HCT116 (cell line): ENCODE measurements around the gene PPIP5K2. TPM values are rescaled to one million over a fixed set of nuclear protein-coding genes. Genes with fewer than 3 reads are reported as not detected.

ENCODE experiments used
- ATAC-seq: fragments of 200-7000 bp; cut with Tn5 transposase; 2 replicates; pipeline ENCODE4 v1.9.1; 2020; ENCODE audit warnings: mild to moderate bottlenecking, moderate library complexity
- BruUV-seq: library from RNA; stranded (reverse); fragments of 400-500 nt; replicated peaks from 2 replicates; lab custom pipeline; 2021; lab: Mats Ljungman, UMichigan
- CTCF ChIA-PET: fragments of 300-600 bp; sonication (Branson Sonifier 250); formaldehyde crosslinking; loops from one replicate; lab custom pipeline; 2021; ENCODE audit warnings: antibody characterized with exemption; lab: Charles Lee
- POLR2A ChIA-PET: fragments of 300-600, 350-600 bp; sonication (Branson Sonifier 250); formaldehyde crosslinking; loops from one replicate; lab custom pipeline; 2021; ENCODE audit warnings: antibody characterized with exemption; lab: Charles Lee
- RAD21 ChIA-PET, 2 experiments: fragments of 300-600 bp; sonication (Branson Sonifier 250); formaldehyde crosslinking; loops; one replicate each; lab custom pipeline; 2023; ENCODE audit warnings: low total read pairs in 2 of 2; ENCODE audit not compliant: uncharacterized antibody in 2 of 2, unreplicated experiment in 2 of 2, low non-redundant PET in 1 of 2; lab: Charles Lee
- DNase-seq: peaks from one replicate; pipeline ENCODE4 v3.0.0-alpha.2; 2010; ENCODE audit warnings: low read depth, low spot score
- H2AFZ ChIP-seq: fragments of 200-600 bp; shearing (Covaris generic), sonication (generic); 2 replicates; pipeline ENCODE4 v1.6.1; 2017; ENCODE audit warnings: low read depth, mixed run types, mixed read lengths, antibody characterized with exemption, low read length; ENCODE audit not compliant: poor library complexity, severe bottlenecking
- H3K27ac ChIP-seq: 2 replicates; pipeline ENCODE4 v1.5.1; 2012; ENCODE audit warnings: low read depth, low read length
- H3K27me3 ChIP-seq: fragments of 200-600 bp; sonication (generic); 2 replicates; pipeline ENCODE4 v1.6.1; 2016; ENCODE audit warnings: mixed run types, low read length, mixed read lengths; ENCODE audit not compliant: insufficient read depth
- H3K36me3 ChIP-seq, 2 experiments: fragments of 200-500 bp in 1 of 2; fragments of 200-600 bp in 1 of 2; sonication (Bioruptor generic) in 1 of 2; sonication (generic) in 1 of 2; 2 replicates each; pipeline versions ENCODE4 v1.5.1 to v1.6.1; 2014 to 2016; ENCODE audit warnings: low read length in 2 of 2, inconsistent platforms in 1 of 2, mixed read lengths in 1 of 2, mixed run types in 1 of 2; ENCODE audit not compliant: insufficient read depth in 2 of 2, control insufficient read depth in 1 of 2
- H3K4me1 ChIP-seq, 2 experiments: fragments of 200-600 bp in 1 of 2; sonication (generic) in 1 of 2; 2 replicates each; pipeline versions ENCODE4 v1.5.1 to v1.6.1; 2012 to 2017; ENCODE audit warnings: low read length in 2 of 2, inconsistent platforms in 1 of 2, mild to moderate bottlenecking in 1 of 2, mixed read lengths in 1 of 2, mixed run types in 1 of 2, moderate library complexity in 1 of 2; ENCODE audit not compliant: insufficient read depth in 2 of 2, control insufficient read depth in 1 of 2
- H3K4me2 ChIP-seq: fragments of 200-600 bp; sonication (generic); 2 replicates; pipeline ENCODE4 v1.6.1; 2017; ENCODE audit warnings: mixed run types, low read length, mixed read lengths
- H3K4me3 ChIP-seq, 2 experiments: fragments of 200-600 bp in 1 of 2; sonication (generic) in 1 of 2; replicated peaks in 1 of 2; 2 replicates each; pipeline ENCODE4 v1.5.1; 2011 to 2016; ENCODE audit warnings: low read length in 2 of 2, control low read depth in 1 of 2, low read depth in 1 of 2, mild to moderate bottlenecking in 1 of 2, mixed read lengths in 1 of 2, mixed run types in 1 of 2
- H3K79me2 ChIP-seq: fragments of 200-600 bp; sonication (generic); 2 replicates; pipeline ENCODE4 v1.6.1; 2017; ENCODE audit warnings: mild to moderate bottlenecking, mixed run types, low read length, moderate library complexity, mixed read lengths; ENCODE audit not compliant: insufficient read depth
- H3K9ac ChIP-seq: fragments of 200-600 bp; sonication (generic); 2 replicates; pipeline ENCODE4 v1.6.1; 2016; ENCODE audit warnings: low read length, mixed read lengths
- H3K9me2 ChIP-seq: fragments of 200-600 bp; sonication (generic), shearing (Covaris generic); 2 replicates; pipeline ENCODE4 v1.6.1; 2017; ENCODE audit warnings: mixed run types, mild to moderate bottlenecking, moderate library complexity; ENCODE audit not compliant: insufficient read depth
- H3K9me3 ChIP-seq, 2 experiments: fragments of 200-500 bp in 1 of 2; fragments of 200-600 bp in 1 of 2; sonication (Bioruptor generic) in 1 of 2; sonication (generic) in 1 of 2; 2 replicates each; pipeline ENCODE4 v1.6.1; 2014 to 2017; ENCODE audit warnings: low read length in 2 of 2, mixed read lengths in 2 of 2, inconsistent platforms in 1 of 2, low read depth in 1 of 2, mild to moderate bottlenecking in 1 of 2, mixed run types in 1 of 2, moderate library complexity in 1 of 2; ENCODE audit not compliant: control insufficient read depth in 1 of 2, insufficient read depth in 1 of 2
- H4K20me1 ChIP-seq: fragments of 200-600 bp; sonication (generic), shearing (Covaris generic); 2 replicates; pipeline ENCODE4 v1.6.1; 2017; ENCODE audit warnings: mixed run types, mild to moderate bottlenecking, moderate library complexity; ENCODE audit not compliant: insufficient read depth
- CEBPB ChIP-seq: IDR thresholded peaks from 2 replicates; pipeline ENCODE4 v1.6.1; 2012; ENCODE audit warnings: low read depth
- EZH2 ChIP-seq: fragments of 200-600 bp; sonication (generic); IDR thresholded peaks from 2 replicates; pipeline ENCODE4 v1.6.1; 2017; ENCODE audit warnings: antibody characterized with exemption, mixed run types
- EZH2phosphoT487 ChIP-seq: fragments of 200-600 bp; IDR thresholded peaks from 2 replicates; pipeline ENCODE4 v1.6.1; 2018; ENCODE audit warnings: antibody characterized with exemption, borderline replicate concordance
- POLR2A ChIP-seq: IDR thresholded peaks from 2 replicates; pipeline ENCODE4 v1.7.0; 2011; ENCODE audit warnings: borderline replicate concordance; ENCODE audit not compliant: insufficient read depth, insufficient read length; ENCODE audit errors: extremely low read depth
- POLR2AphosphoS5 ChIP-seq: IDR thresholded peaks from 2 replicates; pipeline ENCODE4 v1.6.1; 2011; ENCODE audit warnings: mild to moderate bottlenecking, low read depth, low read length, moderate library complexity
- SP1 ChIP-seq: IDR thresholded peaks from 2 replicates; pipeline ENCODE4 v1.6.1; 2012; ENCODE audit warnings: low read depth
- ZFX ChIP-seq: fragments of 450-650 bp; IDR thresholded peaks from 2 replicates; pipeline ENCODE4 v1.6.1; 2017
- ZNF274 ChIP-seq: fragments of 200-500 bp; sonication (Bioruptor generic); IDR thresholded peaks from 2 replicates; pipeline ENCODE4 v1.6.1; 2014; ENCODE audit warnings: mild to moderate bottlenecking, low read depth, low read length, inconsistent platforms
- intact Hi-C: fragments of 100-400 bp; cut with micrococcal nuclease; formaldehyde crosslinking; loops from 2 replicates; pipeline ENCODE4 v1.10.0; 2022
- total RNA-seq: library from RNA; stranded (reverse); gene quantifications from one replicate; pipeline ENCODE4 v1.2.1, GENCODE V29; 2021; ENCODE audit not compliant: unreplicated experiment
- TF ChIP-seq, protein P1 (sequence below): IDR thresholded peaks from 2 replicates; pipeline ENCODE4 v1.6.1; 2012
- TF ChIP-seq, protein P2 (sequence below): IDR thresholded peaks from 2 replicates; pipeline ENCODE4 v1.6.1; 2012
- TF ChIP-seq, protein P3 (sequence below), 3 experiments: fragments of 200-600 bp in 1 of 3; sonication (generic) in 1 of 3; IDR thresholded peaks in 2 of 3; conservative IDR thresholded peaks in 1 of 3; 2 replicates each; pipeline ENCODE4 v1.5.1; 2012 to 2017; ENCODE audit warnings: low read depth in 2 of 3, low read length in 2 of 3, antibody characterized with exemption in 1 of 3, borderline replicate concordance in 1 of 3, control low read depth in 1 of 3, mild to moderate bottlenecking in 1 of 3, mixed read lengths in 1 of 3, mixed run types in 1 of 3, moderate library complexity in 1 of 3; ENCODE audit not compliant: insufficient read depth in 1 of 3
- TF ChIP-seq, protein P4 (sequence below): IDR thresholded peaks from 2 replicates; pipeline ENCODE4 v1.6.1; 2011; ENCODE audit warnings: mild to moderate bottlenecking, low read length, moderate library complexity; ENCODE audit not compliant: insufficient replicate concordance; ENCODE audit errors: extremely low read depth

The PPIP5K2 gene
- total RNA-seq, 1 experiment from 2014 or later, result 45.8 TPM

DNA sequence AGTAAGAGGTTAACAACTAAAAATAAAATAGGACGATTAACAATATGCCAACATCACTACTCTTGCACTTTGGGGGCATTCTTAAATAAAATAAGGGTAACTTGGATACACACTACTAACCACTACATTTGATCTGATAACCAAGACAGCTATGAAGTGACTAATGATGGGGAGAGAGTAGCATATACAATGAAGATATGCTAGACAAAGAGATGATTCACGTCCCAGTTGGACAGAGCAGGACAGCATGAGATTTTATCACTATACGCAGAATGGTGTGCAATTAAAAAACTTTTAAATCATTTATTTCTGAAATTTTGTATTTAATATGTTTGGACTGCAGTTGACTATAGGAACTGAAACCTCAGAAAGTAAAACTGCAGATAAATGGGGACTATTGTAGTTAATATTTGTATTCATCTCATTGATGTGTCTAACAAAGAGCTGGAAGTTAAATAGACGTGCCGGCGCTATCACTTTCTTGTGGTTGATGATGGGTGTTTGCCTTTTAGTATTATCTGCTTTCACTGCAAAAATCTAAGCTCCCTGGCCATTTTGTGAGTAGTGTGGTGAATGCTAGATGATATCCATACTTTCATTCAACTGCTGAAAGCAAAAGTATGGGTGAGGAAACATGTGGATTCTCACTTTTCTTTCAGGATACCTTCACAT lies 18.9 kb upstream of the PPIP5K2 start:
- ChIA-PET POLR2A (interaction anchor here (0.8 kb wide), 1 partner anchor 19 kb away, joined by 3 read pairs; the partner anchor contains the start of genes GIN1 and PPIP5K2), CTCF (no interaction called here), RAD21 (no interaction called here)
- Histone ChIP-seq H3K9me2 (no peaks in the 10 kb centered on the region), H3K4me3 (no peak overlapping the region), H3K27ac (no peak overlapping the region), H3K4me1 (no peaks in the 10 kb centered on the region), H3K27me3 (no peaks in the 10 kb centered on the region), H3K4me2 (no peak overlapping the region), H3K9ac (no peak overlapping the region), H3K79me2 (no peaks in the 10 kb centered on the region), H3K9me3 (no peaks in the 10 kb centered on the region), H4K20me1 (no peaks in the 10 kb centered on the region; the same call in 1 of the 2 replicates), H2AFZ (no peak overlapping the region), H3K36me3 (no peaks in the 10 kb centered on the region)
- TF ChIP-seq, protein P1, sequence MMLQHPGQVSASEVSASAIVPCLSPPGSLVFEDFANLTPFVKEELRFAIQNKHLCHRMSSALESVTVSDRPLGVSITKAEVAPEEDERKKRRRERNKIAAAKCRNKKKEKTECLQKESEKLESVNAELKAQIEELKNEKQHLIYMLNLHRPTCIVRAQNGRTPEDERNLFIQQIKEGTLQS, result no peak
- TF ChIP-seq POLR2A (no peak), SP1 (no peak), ZFX (no peak), ZNF274 (no peak), CEBPB (no peak), EZH2phosphoT487 (no peak), EZH2 (no peak), POLR2AphosphoS5 (no peak)
- TF ChIP-seq, protein P2, sequence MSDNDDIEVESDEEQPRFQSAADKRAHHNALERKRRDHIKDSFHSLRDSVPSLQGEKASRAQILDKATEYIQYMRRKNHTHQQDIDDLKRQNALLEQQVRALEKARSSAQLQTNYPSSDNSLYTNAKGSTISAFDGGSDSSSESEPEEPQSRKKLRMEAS, result no peak
- TF ChIP-seq, protein P3, sequence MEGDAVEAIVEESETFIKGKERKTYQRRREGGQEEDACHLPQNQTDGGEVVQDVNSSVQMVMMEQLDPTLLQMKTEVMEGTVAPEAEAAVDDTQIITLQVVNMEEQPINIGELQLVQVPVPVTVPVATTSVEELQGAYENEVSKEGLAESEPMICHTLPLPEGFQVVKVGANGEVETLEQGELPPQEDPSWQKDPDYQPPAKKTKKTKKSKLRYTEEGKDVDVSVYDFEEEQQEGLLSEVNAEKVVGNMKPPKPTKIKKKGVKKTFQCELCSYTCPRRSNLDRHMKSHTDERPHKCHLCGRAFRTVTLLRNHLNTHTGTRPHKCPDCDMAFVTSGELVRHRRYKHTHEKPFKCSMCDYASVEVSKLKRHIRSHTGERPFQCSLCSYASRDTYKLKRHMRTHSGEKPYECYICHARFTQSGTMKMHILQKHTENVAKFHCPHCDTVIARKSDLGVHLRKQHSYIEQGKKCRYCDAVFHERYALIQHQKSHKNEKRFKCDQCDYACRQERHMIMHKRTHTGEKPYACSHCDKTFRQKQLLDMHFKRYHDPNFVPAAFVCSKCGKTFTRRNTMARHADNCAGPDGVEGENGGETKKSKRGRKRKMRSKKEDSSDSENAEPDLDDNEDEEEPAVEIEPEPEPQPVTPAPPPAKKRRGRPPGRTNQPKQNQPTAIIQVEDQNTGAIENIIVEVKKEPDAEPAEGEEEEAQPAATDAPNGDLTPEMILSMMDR (IDR thresholded peaks at IDR 0.05 in 2 of 3, conservative IDR thresholded peaks at IDR 0.05 in 1 of 3; ENCODE audit: borderline replicate concordance in 1 of 3, insufficient read depth in 1 of 3, low read depth in 2 of 3, low read length in 2 of 3), result no peak
- TF ChIP-seq, protein P4, sequence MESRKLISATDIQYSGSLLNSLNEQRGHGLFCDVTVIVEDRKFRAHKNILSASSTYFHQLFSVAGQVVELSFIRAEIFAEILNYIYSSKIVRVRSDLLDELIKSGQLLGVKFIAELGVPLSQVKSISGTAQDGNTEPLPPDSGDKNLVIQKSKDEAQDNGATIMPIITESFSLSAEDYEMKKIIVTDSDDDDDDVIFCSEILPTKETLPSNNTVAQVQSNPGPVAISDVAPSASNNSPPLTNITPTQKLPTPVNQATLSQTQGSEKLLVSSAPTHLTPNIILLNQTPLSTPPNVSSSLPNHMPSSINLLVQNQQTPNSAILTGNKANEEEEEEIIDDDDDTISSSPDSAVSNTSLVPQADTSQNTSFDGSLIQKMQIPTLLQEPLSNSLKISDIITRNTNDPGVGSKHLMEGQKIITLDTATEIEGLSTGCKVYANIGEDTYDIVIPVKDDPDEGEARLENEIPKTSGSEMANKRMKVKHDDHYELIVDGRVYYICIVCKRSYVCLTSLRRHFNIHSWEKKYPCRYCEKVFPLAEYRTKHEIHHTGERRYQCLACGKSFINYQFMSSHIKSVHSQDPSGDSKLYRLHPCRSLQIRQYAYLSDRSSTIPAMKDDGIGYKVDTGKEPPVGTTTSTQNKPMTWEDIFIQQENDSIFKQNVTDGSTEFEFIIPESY, result no peak
- DNase-seq, result no peak
- intact Hi-C loops, result no loop called here
- ATAC-seq, result no peak
- no TSS peak for BruUV-seq
